Measurements from ENCODE around the gene TSPYL4. TPM values are rescaled to one million over a fixed set of nuclear protein-coding genes. Genes with fewer than 3 reads are reported as not detected.

The TSPYL4 gene
- total RNA-seq, 2 experiments from 2014 or later = 11.8 to 12.2 TPM

DNA sequence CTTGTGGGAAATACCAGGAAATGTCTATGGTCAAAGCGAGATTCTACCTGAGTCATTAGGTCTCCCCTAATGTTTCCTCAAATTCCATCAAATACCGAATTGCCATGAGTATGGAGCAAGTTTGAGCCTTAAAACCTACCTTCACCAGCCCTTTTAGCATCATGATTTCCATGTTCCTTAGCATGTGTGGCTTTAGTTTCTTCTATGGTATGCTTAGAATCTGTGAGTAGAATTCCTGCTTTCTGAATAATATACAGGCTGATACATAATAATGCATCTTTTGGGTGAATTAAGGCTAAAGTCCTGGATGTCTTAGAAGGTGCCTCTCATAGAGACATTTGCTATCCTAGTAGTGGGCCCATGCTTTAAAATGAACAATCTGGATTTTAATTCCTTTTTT is 32.0 kb downstream of the TSPYL4 start:
- TF ChIP-seq, protein P1, sequence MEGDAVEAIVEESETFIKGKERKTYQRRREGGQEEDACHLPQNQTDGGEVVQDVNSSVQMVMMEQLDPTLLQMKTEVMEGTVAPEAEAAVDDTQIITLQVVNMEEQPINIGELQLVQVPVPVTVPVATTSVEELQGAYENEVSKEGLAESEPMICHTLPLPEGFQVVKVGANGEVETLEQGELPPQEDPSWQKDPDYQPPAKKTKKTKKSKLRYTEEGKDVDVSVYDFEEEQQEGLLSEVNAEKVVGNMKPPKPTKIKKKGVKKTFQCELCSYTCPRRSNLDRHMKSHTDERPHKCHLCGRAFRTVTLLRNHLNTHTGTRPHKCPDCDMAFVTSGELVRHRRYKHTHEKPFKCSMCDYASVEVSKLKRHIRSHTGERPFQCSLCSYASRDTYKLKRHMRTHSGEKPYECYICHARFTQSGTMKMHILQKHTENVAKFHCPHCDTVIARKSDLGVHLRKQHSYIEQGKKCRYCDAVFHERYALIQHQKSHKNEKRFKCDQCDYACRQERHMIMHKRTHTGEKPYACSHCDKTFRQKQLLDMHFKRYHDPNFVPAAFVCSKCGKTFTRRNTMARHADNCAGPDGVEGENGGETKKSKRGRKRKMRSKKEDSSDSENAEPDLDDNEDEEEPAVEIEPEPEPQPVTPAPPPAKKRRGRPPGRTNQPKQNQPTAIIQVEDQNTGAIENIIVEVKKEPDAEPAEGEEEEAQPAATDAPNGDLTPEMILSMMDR (IDR thresholded peaks at IDR 0.05) = no peak
- ChIA-PET POLR2A (no interaction called here), CTCF (interaction anchor here (0.9 kb wide), 1 partner anchor 339 kb away, joined by 3 read pairs; no protein-coding TSS in a partner anchor)
- H3K27ac Mint-ChIP-seq = no peak overlapping the region
- intact Hi-C loops (cut with micrococcal nuclease) = no loop called here
- no peaks in the 10 kb centered on the region for H3K9me3 Mint-ChIP-seq
- H3K4me1 Mint-ChIP-seq (ENCODE audit: low read depth) = peaks cover 5% of the 10 kb centered on the region
- no peaks in the 10 kb centered on the region for H3K27me3 Mint-ChIP-seq
- peaks cover 7% of the 10 kb centered on the region for H3K36me3 Mint-ChIP-seq (ENCODE audit: low read depth)
- H3K4me3 Mint-ChIP-seq = no peak overlapping the region
- DNase-seq (no peak), ATAC-seq (no peak)

DNA sequence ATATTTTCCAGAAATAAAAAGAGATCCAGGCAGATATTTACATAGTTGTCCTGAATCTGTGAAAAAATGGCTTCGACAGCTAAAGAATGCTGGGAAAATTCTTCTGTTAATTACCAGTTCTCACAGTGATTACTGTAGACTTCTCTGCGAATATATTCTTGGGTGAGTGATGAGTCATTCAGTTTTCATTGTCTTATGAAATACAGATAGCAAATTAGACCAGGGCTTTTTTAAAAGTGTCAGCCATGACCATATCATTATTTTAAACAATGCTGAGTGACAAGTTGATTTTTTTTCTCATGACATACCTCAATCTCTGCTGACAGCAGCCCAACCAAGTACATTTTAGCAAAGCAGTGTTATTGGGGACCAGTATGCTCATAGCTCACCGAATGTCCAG is 32.8 kb downstream of the TSPYL4 start:
- CTCF ChIA-PET = interaction anchor here (0.9 kb wide), 1 partner anchor 340 kb away, joined by 3 read pairs; no protein-coding TSS in a partner anchor
- TF ChIP-seq, protein P1 (IDR thresholded peaks at IDR 0.05) = no peak
- intact Hi-C loops (cut with micrococcal nuclease) = no loop called here
- peaks cover 6% of the 10 kb centered on the region for H3K4me1 Mint-ChIP-seq (ENCODE audit: low read depth)
- no peak overlapping the region for H3K4me3 Mint-ChIP-seq
- ATAC-seq (no peak), DNase-seq (no peak)
- no peak overlapping the region for H3K27ac Mint-ChIP-seq
- peaks cover 7% of the 10 kb centered on the region for H3K36me3 Mint-ChIP-seq (ENCODE audit: low read depth)
- H3K9me3 Mint-ChIP-seq = no peaks in the 10 kb centered on the region
- no peaks in the 10 kb centered on the region for H3K27me3 Mint-ChIP-seq
- POLR2A ChIA-PET = interaction anchor here (0.6 kb wide), 1 partner anchor 314 kb away, joined by 3 read pairs; no protein-coding TSS in a partner anchor

DNA sequence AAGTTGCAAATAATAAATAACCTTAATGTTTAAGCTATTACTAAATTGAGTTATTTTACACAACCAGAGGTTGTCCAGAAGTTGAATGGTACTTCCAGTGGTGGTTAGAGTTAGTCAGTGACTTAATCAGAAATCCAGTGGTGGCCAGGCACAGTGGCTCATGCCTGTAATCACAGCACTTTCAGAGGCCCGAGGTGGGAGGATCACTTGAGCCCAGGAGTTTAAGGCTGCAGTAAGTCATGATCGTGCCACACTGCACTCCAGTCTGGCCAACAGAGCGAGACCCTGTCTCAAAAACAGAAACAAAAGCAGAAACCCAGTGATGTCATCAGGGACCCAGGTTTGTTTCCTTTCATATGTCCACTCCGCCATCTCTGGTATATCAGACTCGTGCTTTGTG is 35.0 kb downstream of the TSPYL4 start:
- DNase-seq (no peak), ATAC-seq (no peak)
- Mint-ChIP-seq H3K36me3 (ENCODE audit: low read depth) (peaks cover 7% of the 10 kb centered on the region), H3K4me3 (no peak overlapping the region), H3K27ac (no peak overlapping the region), H3K9me3 (no peaks in the 10 kb centered on the region), H3K4me1 (ENCODE audit: low read depth) (peaks cover 6% of the 10 kb centered on the region), H3K27me3 (no peaks in the 10 kb centered on the region)
- CTCF ChIA-PET = interaction anchor here (1.1 to 2.8 kb wide), 6 partner anchors 24 to 345 kb away, joined by 3 to 15 read pairs (median 6); partner anchors contain the start of genes TSPYL1 and TSPYL4
- TF ChIP-seq, protein P1 (IDR thresholded peaks at IDR 0.05) = no peak
- POLR2A ChIA-PET = no interaction called here
- intact Hi-C loops (cut with micrococcal nuclease) = no loop called here

DNA sequence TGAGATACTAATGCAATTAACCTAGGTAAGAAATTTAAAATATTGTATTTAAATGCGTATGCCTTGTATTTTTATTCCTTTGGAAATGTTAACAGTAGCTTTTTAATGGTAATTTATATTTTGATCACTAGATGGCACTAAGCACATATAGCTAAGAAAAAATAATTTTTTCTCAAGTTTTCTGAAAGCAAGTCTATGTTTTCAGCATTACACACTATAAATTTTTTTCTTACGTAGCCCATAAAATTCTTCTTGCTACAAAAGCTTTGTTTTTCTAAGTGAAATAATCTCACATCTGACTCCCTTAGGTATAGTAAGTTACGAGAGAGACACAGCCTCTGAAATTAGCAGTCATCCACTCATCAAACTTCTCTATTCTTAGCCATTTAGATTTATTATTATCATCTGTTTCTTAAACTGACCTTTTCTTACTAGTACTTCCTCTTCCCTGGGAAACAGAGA is 35.7 kb downstream of the TSPYL4 start:
- TF ChIP-seq, protein P1 (IDR thresholded peaks at IDR 0.05) = peak; percentile 62
- Mint-ChIP-seq H3K4me3 (no peak overlapping the region), H3K27me3 (no peaks in the 10 kb centered on the region), H3K9me3 (no peaks in the 10 kb centered on the region), H3K36me3 (ENCODE audit: low read depth) (peaks cover 4% of the 10 kb centered on the region), H3K27ac (no peak overlapping the region), H3K4me1 (ENCODE audit: low read depth) (peaks cover 6% of the 10 kb centered on the region)
- intact Hi-C loops (cut with micrococcal nuclease) = no loop called here
- no peak for ATAC-seq
- ChIA-PET CTCF (interaction anchor here (0.6 to 2.8 kb wide), 15 partner anchors 9 to 431 kb away, joined by 3 to 20 read pairs (median 5); partner anchors contain the start of genes TSPYL1 and TSPYL4), POLR2A (no interaction called here)
- no peak for DNase-seq

DNA sequence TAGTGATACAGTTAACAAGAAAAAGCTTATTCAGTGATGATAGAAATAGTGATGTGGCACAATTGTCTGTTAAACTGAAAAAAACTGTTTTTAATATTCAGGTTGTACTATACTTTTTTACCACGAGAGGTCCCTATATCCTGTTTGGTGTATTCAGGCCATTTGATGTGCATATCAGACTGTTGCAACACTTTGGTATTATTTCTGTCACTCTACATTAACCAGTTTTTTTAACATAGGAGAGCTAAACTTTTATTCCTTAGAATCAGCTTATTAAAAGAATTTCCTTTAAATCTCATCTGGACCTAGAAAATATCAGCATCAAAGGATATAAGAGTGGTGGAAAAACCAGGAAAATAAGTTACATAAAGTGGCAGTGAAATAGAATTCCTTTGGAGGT is 36.8 kb downstream of the TSPYL4 start:
- DNase-seq = no peak
- H3K4me1 Mint-ChIP-seq (ENCODE audit: low read depth) = peaks cover 6% of the 10 kb centered on the region
- H3K36me3 Mint-ChIP-seq (ENCODE audit: low read depth) = peaks cover 4% of the 10 kb centered on the region
- peak overlapping the region; percentile 57 for H3K27ac Mint-ChIP-seq
- POLR2A ChIA-PET = interaction anchor here (0.6 kb wide), 1 partner anchor 41 kb away, joined by 3 read pairs; no protein-coding TSS in a partner anchor
- ATAC-seq = peak; percentile 82
- intact Hi-C loops (cut with micrococcal nuclease) = no loop called here
- no peaks in the 10 kb centered on the region for H3K27me3 Mint-ChIP-seq
- TF ChIP-seq, protein P1 (IDR thresholded peaks at IDR 0.05) = peak; percentile 60
- H3K4me3 Mint-ChIP-seq = no peak overlapping the region
- no peaks in the 10 kb centered on the region for H3K9me3 Mint-ChIP-seq
- CTCF ChIA-PET = interaction anchor here (0.6 to 2.8 kb wide), 16 partner anchors 8 to 344 kb away, joined by 3 to 20 read pairs (median 5); partner anchors contain the start of genes TSPYL1 and TSPYL4
